GM21528 (cell line): ENCODE measurements around the gene FOXRED1.

ENCODE experiments used
- ATAC-seq: cut with Tn5 transposase; IDR thresholded peaks from one replicate; pipeline ENCODE4 v1.9.1; 2021; ENCODE audit warnings: mild to moderate bottlenecking, moderate library complexity; ENCODE audit not compliant: unreplicated experiment, low FRiP score

Gene FOXRED1

GRCh38 chr11:126310200-126310991, 41.4 kb downstream of the FOXRED1 start:
- peak; percentile 33 for ATAC-seq

DNA sequence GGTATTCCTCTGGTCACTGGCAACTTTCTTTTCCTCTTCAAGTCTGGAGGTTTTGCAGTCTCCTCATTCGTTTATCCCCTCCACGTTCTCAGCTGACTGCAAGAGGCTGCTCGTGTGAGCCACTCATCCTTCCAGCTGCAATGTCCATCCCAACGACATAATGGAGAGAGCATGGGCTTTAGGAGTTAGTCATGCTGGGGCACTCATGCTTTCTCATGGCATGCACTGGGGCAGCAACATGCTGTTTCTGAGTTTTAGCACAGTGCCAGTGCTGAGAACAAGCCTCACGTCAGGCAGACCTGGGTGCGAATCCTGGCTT, 42.0 kb downstream of the FOXRED1 start:
- no peak for ATAC-seq

DNA sequence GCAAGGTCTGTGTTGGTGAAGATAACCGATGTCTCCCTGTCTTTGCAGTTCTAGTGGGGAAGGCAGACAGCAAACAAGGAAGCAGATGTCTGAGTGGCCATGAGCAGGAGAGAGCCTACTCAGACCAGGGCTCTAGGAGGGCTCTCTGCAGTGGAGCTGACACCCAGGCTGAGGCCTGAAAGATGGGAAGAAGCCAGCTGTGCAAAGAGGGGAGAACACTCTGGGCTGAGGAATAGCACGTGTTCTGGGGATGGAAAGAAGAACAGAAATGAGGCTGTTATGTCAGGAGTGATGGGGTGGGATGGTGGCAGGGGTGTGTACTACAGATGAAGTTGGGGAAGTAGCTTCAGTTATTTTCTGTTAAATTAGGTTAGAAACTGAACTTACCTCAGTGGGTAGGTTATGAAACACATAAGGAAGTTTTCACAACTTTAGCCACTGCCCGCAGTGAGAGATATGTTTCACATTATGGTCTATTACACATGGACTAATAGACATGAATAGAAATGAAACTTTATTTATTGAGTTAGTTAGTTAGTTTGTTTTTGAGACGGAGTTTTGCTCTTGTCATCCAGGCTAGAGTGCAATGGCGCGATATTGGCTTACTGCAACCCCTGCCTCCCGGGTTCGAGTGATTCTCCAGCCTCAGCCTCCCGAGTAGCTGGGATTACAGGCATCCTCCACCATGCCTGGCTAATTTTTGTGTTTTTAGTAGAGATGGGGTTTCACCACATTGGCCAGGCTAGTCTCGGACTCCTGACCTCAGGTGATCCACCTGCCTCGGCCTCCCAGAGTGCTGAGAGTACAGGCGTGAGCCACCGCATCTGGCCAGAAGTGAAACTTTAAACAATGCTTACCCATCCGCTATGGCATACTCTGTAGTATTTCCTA, 42.7 kb downstream of the FOXRED1 start:
- ATAC-seq: peak; percentile 77

- no peak for ATAC-seq
Observed at GRCh38 chr11:126312961-126313360, 44.0 kb downstream of the FOXRED1 start.

- no peak for ATAC-seq
Observed at GRCh38 chr11:126313826-126314225, 44.9 kb downstream of the FOXRED1 start.

DNA sequence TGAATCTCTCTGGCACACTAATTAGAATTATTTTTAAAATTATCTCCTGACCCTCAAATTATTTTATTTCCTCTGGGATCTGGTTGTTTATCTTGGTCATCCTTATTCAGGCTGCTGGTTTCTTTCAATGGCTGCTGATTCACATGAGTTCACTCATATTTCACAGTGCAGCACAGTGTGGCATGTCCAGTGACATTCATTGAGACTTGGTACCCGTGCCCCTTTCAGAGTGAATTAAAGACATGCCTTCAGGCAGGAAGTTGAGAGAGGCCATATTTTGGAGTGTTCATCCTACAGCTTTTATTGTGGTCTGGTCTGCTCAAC, 48.4 kb downstream of the FOXRED1 start:
- no peak for ATAC-seq

- ATAC-seq: peak; percentile 18
Observed at GRCh38 chr11:126317756-126318573, 49.0 kb downstream of the FOXRED1 start.

- ATAC-seq: peak; percentile 92
Observed at GRCh38 chr11:126318574-126319373, 49.8 kb downstream of the FOXRED1 start.

DNA sequence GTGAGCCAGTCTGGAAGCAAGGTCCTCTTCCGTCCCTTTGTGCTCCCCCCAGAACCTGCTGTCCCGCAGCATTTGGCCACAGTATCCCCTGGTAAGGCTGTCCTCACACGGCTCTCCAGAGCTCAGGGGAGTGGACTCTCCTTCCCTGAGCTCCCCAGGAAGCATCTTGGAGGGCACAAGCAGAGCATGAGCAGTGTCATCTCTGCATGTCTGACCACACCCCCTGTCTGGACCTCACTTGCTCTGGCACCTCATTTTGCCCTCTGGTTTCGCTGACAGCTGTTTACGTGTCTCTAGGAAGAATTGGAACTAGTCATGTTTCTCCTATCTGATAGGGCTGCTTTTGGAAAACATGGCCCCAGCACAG, 50.4 kb downstream of the FOXRED1 start:
- ATAC-seq: no peak

DNA sequence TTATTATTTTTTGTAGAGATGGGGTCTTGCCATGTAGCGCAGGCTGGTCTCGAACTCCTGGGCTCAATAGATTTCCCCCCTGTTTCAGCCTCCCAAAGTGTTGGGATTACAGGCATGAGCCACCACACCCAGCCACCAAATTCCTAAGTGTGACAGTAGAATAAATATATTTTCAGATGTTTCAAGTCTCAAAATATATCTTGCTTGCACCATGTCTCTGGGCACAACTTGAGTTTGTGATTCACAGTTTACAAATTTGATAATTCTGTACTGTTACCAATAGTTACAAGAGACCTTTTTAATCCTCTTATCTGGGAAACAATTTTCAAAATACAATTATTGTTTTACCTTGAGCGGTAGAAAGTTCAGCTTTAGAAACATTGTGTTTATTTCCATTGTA, 54.0 kb downstream of the FOXRED1 start:
- no peak for ATAC-seq

DNA sequence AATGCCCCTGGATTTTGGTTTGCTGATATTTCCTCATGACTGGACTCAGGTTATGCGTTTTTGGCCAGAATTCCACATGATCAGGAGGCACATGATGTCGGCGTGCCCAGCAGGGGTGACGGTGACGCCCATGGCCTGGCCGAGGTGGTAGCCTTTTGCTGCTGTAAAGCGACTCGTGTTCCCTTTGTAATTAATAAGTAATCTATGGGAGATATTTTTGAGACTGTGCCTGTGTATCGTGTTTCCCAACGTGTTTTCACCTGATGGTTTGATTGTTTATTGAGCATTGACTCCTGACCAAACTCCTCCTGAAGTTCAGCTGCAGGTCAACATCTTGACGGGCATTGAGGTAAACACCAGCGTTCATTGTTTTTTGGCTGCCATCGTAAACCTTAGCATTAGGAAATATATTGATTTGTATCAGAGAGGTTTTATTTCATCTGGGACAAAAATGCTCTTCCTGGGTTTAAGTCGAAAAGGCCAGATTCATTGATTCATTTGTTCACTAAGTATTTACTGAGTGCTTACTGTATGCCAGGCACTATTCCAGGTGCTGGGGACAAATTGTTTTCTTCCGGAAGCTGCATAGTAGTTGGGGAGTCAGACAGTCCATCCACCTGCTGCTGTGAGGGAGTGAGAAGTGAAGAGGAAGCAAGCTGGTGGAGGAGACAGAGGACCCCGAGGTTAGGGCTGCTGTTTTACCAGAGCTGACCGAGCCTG, 58.5 kb downstream of the FOXRED1 start:
- ATAC-seq: no peak
